Activated CD4-positive, alpha-beta memory T cell treated with anti-CD3 and anti-CD28 coated beads, Interleukin-2, amount 10 ng/mL, durations not matched to agents 7 days and 5 days (primary cell): Measurements from ENCODE around the gene ADAM29. TPM values are rescaled to one million over a fixed set of nuclear protein-coding genes. Genes with fewer than 3 reads are reported as not detected.
"Not testable (repeated sequence)": the region's sequence is repeated elsewhere in the genome, so short reads cannot be mapped to it uniquely, and the experiment has no call there.

Source experiments
- CTCF ChIA-PET: fragments of 350-600 bp; sonication (Branson Sonifier 250); formaldehyde crosslinking; loops from one replicate; lab custom pipeline; 2021; ENCODE audit warnings: antibody characterized with exemption, inconsistent platforms; lab: Charles Lee
- POLR2A ChIA-PET: fragments of 350-600 bp; sonication (Branson Sonifier 250); formaldehyde crosslinking; loops from one replicate; lab custom pipeline; 2021; ENCODE audit warnings: antibody characterized with exemption; lab: Charles Lee
- DNase-seq: peaks from one replicate; pipeline ENCODE4 v3.0.0-alpha.2; 2020
- H3K27ac Mint-ChIP-seq: one replicate; pipeline ENCODE4 v1.8.0; 2021; ENCODE audit warnings: mild to moderate bottlenecking, mixed read lengths
- H3K27me3 Mint-ChIP-seq: one replicate; pipeline ENCODE4 v1.8.0; 2021; ENCODE audit warnings: mixed read lengths
- H3K36me3 Mint-ChIP-seq: one replicate; pipeline ENCODE4 v1.8.0; 2021; ENCODE audit warnings: low read depth, mixed read lengths
- H3K4me1 Mint-ChIP-seq: one replicate; pipeline ENCODE4 v1.8.0; 2021; ENCODE audit warnings: mixed read lengths
- H3K4me3 Mint-ChIP-seq: one replicate; pipeline ENCODE4 v1.8.0; 2021; ENCODE audit warnings: mild to moderate bottlenecking, mixed read lengths
- H3K9me3 Mint-ChIP-seq: one replicate; pipeline ENCODE4 v1.8.0; 2021; ENCODE audit warnings: mixed read lengths
- total RNA-seq, 2 experiments: library from RNA; stranded (reverse); gene quantifications; one replicate each; pipeline ENCODE4 v1.2.3, GENCODE V29; 2021

The ADAM29 gene
- total RNA-seq, result not detected

- Mint-ChIP-seq H3K27me3 (no peaks in the 10 kb centered on the region), H3K9me3 (no peaks in the 10 kb centered on the region), H3K4me3 (no peak within 1 kb of the TSS), H3K4me1 (no peaks in the 10 kb centered on the region), H3K27ac (no peak within 1 kb of the TSS), H3K36me3 (no peaks in the 10 kb centered on the region)
- ChIA-PET CTCF (no interaction called here), POLR2A (no interaction called here)
- DNase-seq, result no peak
Measured at GRCh38 chr4:174918058-174918457, at the start of gene ADAM29. Gene ADAM29, plus strand, starts transcription at chr4:174918358. Its CDS starts 57,168 bp downstream, at chr4:174975526.

- POLR2A ChIA-PET, result no interaction called here
- H3K36me3 Mint-ChIP-seq, result no peaks in the 10 kb centered on the region
- CTCF ChIA-PET, result no interaction called here
- no peak for DNase-seq
- H3K27me3 Mint-ChIP-seq, result no peaks in the 10 kb centered on the region
- H3K4me1 Mint-ChIP-seq, result no peaks in the 10 kb centered on the region
- H3K4me3 Mint-ChIP-seq, result no peak overlapping the region
- no peaks in the 10 kb centered on the region for H3K9me3 Mint-ChIP-seq
- H3K27ac Mint-ChIP-seq, result no peak overlapping the region
Measured at GRCh38 chr4:174869339-174869738, 48.8 kb upstream of the ADAM29 start.

- Mint-ChIP-seq H3K36me3 (no peaks in the 10 kb centered on the region), H3K27me3 (no peaks in the 10 kb centered on the region), H3K27ac (no peak overlapping the region), H3K9me3 (no peaks in the 10 kb centered on the region), H3K4me3 (no peak overlapping the region), H3K4me1 (no peaks in the 10 kb centered on the region)
- DNase-seq, result no peak
- ChIA-PET CTCF (no interaction called here), POLR2A (no interaction called here)
Measured at GRCh38 chr4:174870311-174870710, 47.8 kb upstream of the ADAM29 start.

- Mint-ChIP-seq H3K27me3 (no peaks in the 10 kb centered on the region), H3K36me3 (no peaks in the 10 kb centered on the region), H3K9me3 (no peaks in the 10 kb centered on the region), H3K27ac (no peak overlapping the region), H3K4me1 (no peaks in the 10 kb centered on the region), H3K4me3 (no peak overlapping the region)
- no peak for DNase-seq
- ChIA-PET CTCF (no interaction called here), POLR2A (no interaction called here)
Measured at GRCh38 chr4:174871407-174871806, 46.8 kb upstream of the ADAM29 start.

- H3K27ac Mint-ChIP-seq, POLR2A ChIA-PET, DNase-seq, H3K4me1 Mint-ChIP-seq, H3K9me3 Mint-ChIP-seq, H3K4me3 Mint-ChIP-seq, H3K36me3 Mint-ChIP-seq, H3K27me3 Mint-ChIP-seq, CTCF ChIA-PET: not testable (repeated sequence)
Measured at GRCh38 chr4:174873146-174873545, 45.0 kb upstream of the ADAM29 start.

- no peak overlapping the region for H3K4me3 Mint-ChIP-seq
- ChIA-PET POLR2A (no interaction called here), CTCF (no interaction called here)
- no peak for DNase-seq
- no peaks in the 10 kb centered on the region for H3K4me1 Mint-ChIP-seq
- H3K9me3 Mint-ChIP-seq, result peaks cover 3% of the 10 kb centered on the region
- H3K27ac Mint-ChIP-seq, result no peak overlapping the region
- no peaks in the 10 kb centered on the region for H3K27me3 Mint-ChIP-seq
- H3K36me3 Mint-ChIP-seq, result no peaks in the 10 kb centered on the region
Measured at GRCh38 chr4:174873931-174874330, 44.2 kb upstream of the ADAM29 start.

- no peak for DNase-seq
- H3K36me3 Mint-ChIP-seq, result no peaks in the 10 kb centered on the region
- H3K27ac Mint-ChIP-seq, result no peak overlapping the region
- H3K4me3 Mint-ChIP-seq, result no peak overlapping the region
- POLR2A ChIA-PET, result no interaction called here
- H3K27me3 Mint-ChIP-seq, result no peaks in the 10 kb centered on the region
- peaks cover 3% of the 10 kb centered on the region for H3K9me3 Mint-ChIP-seq
- CTCF ChIA-PET, result no interaction called here
- no peaks in the 10 kb centered on the region for H3K4me1 Mint-ChIP-seq
Measured at GRCh38 chr4:174874898-174875297, 43.3 kb upstream of the ADAM29 start.

- Mint-ChIP-seq H3K27me3 (no peaks in the 10 kb centered on the region), H3K27ac (no peak overlapping the region), H3K9me3 (peaks cover 3% of the 10 kb centered on the region), H3K4me3 (no peak overlapping the region), H3K4me1 (no peaks in the 10 kb centered on the region), H3K36me3 (no peaks in the 10 kb centered on the region)
- ChIA-PET POLR2A (no interaction called here), CTCF (no interaction called here)
- DNase-seq, result no peak
Measured at GRCh38 chr4:174880001-174880400, 38.2 kb upstream of the ADAM29 start.

GRCh38 chr4:174882317-174882992, 35.7 kb upstream of the ADAM29 start:
- ChIA-PET CTCF (no interaction called here), POLR2A (no interaction called here)
- Mint-ChIP-seq H3K36me3 (no peaks in the 10 kb centered on the region), H3K4me3 (no peak overlapping the region), H3K27me3 (no peaks in the 10 kb centered on the region), H3K4me1 (no peaks in the 10 kb centered on the region), H3K27ac (no peak overlapping the region), H3K9me3 (no peaks in the 10 kb centered on the region)
- no peak for DNase-seq

GRCh38 chr4:174907508-174907907, 10.7 kb upstream of the ADAM29 start:
- Mint-ChIP-seq H3K4me1 (no peaks in the 10 kb centered on the region), H3K27ac (no peak overlapping the region), H3K36me3 (no peaks in the 10 kb centered on the region), H3K9me3 (peaks cover 15% of the 10 kb centered on the region), H3K4me3 (no peak overlapping the region), H3K27me3 (no peaks in the 10 kb centered on the region)
- CTCF ChIA-PET, result no interaction called here
- no peak for DNase-seq
- POLR2A ChIA-PET, result no interaction called here

GRCh38 chr4:174910271-174910670, 7.9 kb upstream of the ADAM29 start:
- Mint-ChIP-seq H3K36me3 (no peaks in the 10 kb centered on the region), H3K9me3 (peaks cover 10% of the 10 kb centered on the region), H3K4me3 (no peak overlapping the region), H3K27ac (no peak overlapping the region), H3K27me3 (no peaks in the 10 kb centered on the region), H3K4me1 (no peaks in the 10 kb centered on the region)
- CTCF ChIA-PET, result no interaction called here
- POLR2A ChIA-PET, result no interaction called here
- DNase-seq, result no peak

- no peak overlapping the region for H3K4me3 Mint-ChIP-seq
- CTCF ChIA-PET, result no interaction called here
- H3K36me3 Mint-ChIP-seq, result no peaks in the 10 kb centered on the region
Measured at GRCh38 chr4:174912919-174913543, 5.1 kb upstream of the ADAM29 start.

GRCh38 chr4:174919886-174920423, 1.8 kb downstream of the ADAM29 start:
- DNase-seq, result no peak
- no peaks in the 10 kb centered on the region for H3K27me3 Mint-ChIP-seq
- ChIA-PET CTCF (no interaction called here), POLR2A (no interaction called here)
- no peak overlapping the region for H3K27ac Mint-ChIP-seq
- no peaks in the 10 kb centered on the region for H3K36me3 Mint-ChIP-seq
- no peaks in the 10 kb centered on the region for H3K4me1 Mint-ChIP-seq
- H3K4me3 Mint-ChIP-seq, result no peak overlapping the region
- no peaks in the 10 kb centered on the region for H3K9me3 Mint-ChIP-seq

More at GRCh38 chr4:174912919-174913543, 5.1 kb upstream of the ADAM29 start:
- Mint-ChIP-seq H3K9me3 (peaks cover 8% of the 10 kb centered on the region), H3K27me3 (no peaks in the 10 kb centered on the region), H3K4me1 (no peaks in the 10 kb centered on the region), H3K27ac (no peak overlapping the region)
- no peak for DNase-seq
- POLR2A ChIA-PET, result no interaction called here

- no peak for DNase-seq
- Mint-ChIP-seq H3K27me3 (no peaks in the 10 kb centered on the region), H3K9me3 (peaks cover 4% of the 10 kb centered on the region), H3K36me3 (no peaks in the 10 kb centered on the region), H3K4me1 (no peaks in the 10 kb centered on the region), H3K27ac (no peak overlapping the region), H3K4me3 (no peak overlapping the region)
- ChIA-PET POLR2A (no interaction called here), CTCF (no interaction called here)
Measured at GRCh38 chr4:174926958-174927357, 8.8 kb downstream of the ADAM29 start.
